HepG2 (cell line): ENCODE results near the gene NUDCD3. TPM values are rescaled to one million over a fixed set of nuclear protein-coding genes. Genes with fewer than 3 reads are reported as not detected.
A peak's percentile ranks its signal among the peaks of the same experiment; 100 is the strongest.

Experiments used
- ARID4A ChIP-seq: sonication (generic); formaldehyde crosslinking; IDR thresholded peaks from 2 replicates; pipeline ENCODE4 v1.5.0; 2020; ENCODE audit warnings: mild to moderate bottlenecking, missing genetic modification reagents, borderline replicate concordance
- BHLHE40 ChIP-seq: IDR thresholded peaks from 2 replicates; pipeline ENCODE4 v1.6.1; 2011; ENCODE audit warnings: low read length, improper control_type of control experiment
- CEBPG ChIP-seq: IDR thresholded peaks from 2 replicates; pipeline ENCODE4 v1.6.1; 2016
- EEA1 ChIP-seq: sonication (generic); formaldehyde crosslinking; IDR thresholded peaks from 2 replicates; pipeline ENCODE4 v1.5.1; 2020; ENCODE audit warnings: mild to moderate bottlenecking, missing genetic modification reagents, borderline replicate concordance
- FOXK1 ChIP-seq: sonication (generic); formaldehyde crosslinking; IDR thresholded peaks from 2 replicates; pipeline ENCODE4 v1.4.0; 2020; ENCODE audit warnings: low read depth, missing genetic modification reagents, borderline replicate concordance
- FOXP1 ChIP-seq, 2 experiments: fragments of 450-650 bp in 1 of 2; IDR thresholded peaks; 2 replicates each; pipeline ENCODE4 v1.6.1; 2017 to 2018; ENCODE audit warnings: antibody characterized with exemption in 1 of 2
- GATAD2A ChIP-seq: IDR thresholded peaks from 2 replicates; pipeline ENCODE4 v1.6.1; 2016
- KAT8 ChIP-seq: IDR thresholded peaks from 2 replicates; pipeline ENCODE4 v1.6.1; 2016; ENCODE audit warnings: missing genetic modification reagents, missing compliant biosample characterization
- MIER3 ChIP-seq: IDR thresholded peaks from 2 replicates; pipeline ENCODE4 v1.6.1; 2016; ENCODE audit warnings: missing compliant biosample characterization, borderline replicate concordance
- MIXL1 ChIP-seq: IDR thresholded peaks from 2 replicates; pipeline ENCODE4 v1.6.1; 2016
- NFKBIZ ChIP-seq: IDR thresholded peaks from 2 replicates; pipeline ENCODE4 v1.6.1; 2018; ENCODE audit warnings: missing genetic modification reagents, missing compliant biosample characterization
- NONO ChIP-seq, 2 experiments: fragments of 450-650 bp in 1 of 2; sonication (generic) in 1 of 2; formaldehyde crosslinking in 1 of 2; IDR thresholded peaks in 1 of 2; conservative IDR thresholded peaks in 1 of 2; 2 replicates each; pipeline versions ENCODE4 v1.6.1 to v1.8.0; 2017 to 2022; ENCODE audit warnings: mild to moderate bottlenecking in 1 of 2, missing genetic modification reagents in 1 of 2, moderate library complexity in 1 of 2
- PREB ChIP-seq: sonication (generic); formaldehyde crosslinking; IDR thresholded peaks from 2 replicates; pipeline ENCODE4 v1.4.0; 2020; ENCODE audit warnings: missing genetic modification reagents
- TBX2 ChIP-seq: sonication (generic); formaldehyde crosslinking; IDR thresholded peaks from 2 replicates; pipeline ENCODE4 v1.5.0; 2020; ENCODE audit warnings: missing genetic modification reagents, mild to moderate bottlenecking, borderline replicate concordance
- THAP7 ChIP-seq: sonication (generic); formaldehyde crosslinking; IDR thresholded peaks from 2 replicates; pipeline ENCODE4 v1.8.1; 2023; ENCODE audit warnings: mild to moderate bottlenecking, missing genetic modification reagents
- TOPORS ChIP-seq: sonication (generic); formaldehyde crosslinking; IDR thresholded peaks from 2 replicates; pipeline ENCODE4 v1.8.0; 2023; ENCODE audit warnings: mild to moderate bottlenecking, missing genetic modification reagents
- YEATS4 ChIP-seq: sonication (generic); formaldehyde crosslinking; IDR thresholded peaks from 2 replicates; pipeline ENCODE4 v1.4.0; 2020; ENCODE audit warnings: missing genetic modification reagents, borderline replicate concordance
- ZBTB14 ChIP-seq: sonication (generic); formaldehyde crosslinking; IDR thresholded peaks from 2 replicates; pipeline ENCODE4 v1.4.0; 2020; ENCODE audit warnings: missing genetic modification reagents
- ZNF563 ChIP-seq: sonication (generic); formaldehyde crosslinking; IDR thresholded peaks from 2 replicates; pipeline ENCODE4 v1.8.0; 2022; ENCODE audit warnings: mild to moderate bottlenecking, moderate library complexity, missing genetic modification reagents
- ZNF598 ChIP-seq: sonication (generic); formaldehyde crosslinking; IDR thresholded peaks from 2 replicates; pipeline ENCODE4 v1.5.1; 2020; ENCODE audit warnings: mild to moderate bottlenecking, missing genetic modification reagents, borderline replicate concordance
- ZNF713 ChIP-seq: sonication (generic); formaldehyde crosslinking; IDR thresholded peaks from 2 replicates; pipeline ENCODE4 v1.4.0; 2020; ENCODE audit warnings: mild to moderate bottlenecking, missing genetic modification reagents
- ZNF747 ChIP-seq: sonication (generic); formaldehyde crosslinking; IDR thresholded peaks from 2 replicates; pipeline ENCODE4 v1.8.1; 2023; ENCODE audit warnings: missing genetic modification reagents, mild to moderate bottlenecking, borderline replicate concordance
- polyA plus RNA-seq, 8 experiments: library from polyadenylated mRNA; depleted of rRNA in 3 of 8; stranded (reverse) in 7 of 8; unstranded in 1 of 8; fragments of >200 nt; fragmentation: Illumina TruSeq in 4 of 8; extraction: Trizol in 4 of 8; gene quantifications; 2 replicates each; pipeline versions ENCODE4 v1.2.1 to v1.2.3, GENCODE V29; 2011 to 2016; ENCODE audit warnings: low read depth in 4 of 8, missing spikeins in 1 of 8, mixed read lengths in 1 of 8; ENCODE audit not compliant: insufficient read depth in 1 of 8
- total RNA-seq, 5 experiments: library from RNA; depleted of rRNA; stranded (reverse); fragments of >200 nt; fragmentation: Illumina TruSeq; extraction: Trizol; gene quantifications; 2 replicates each; pipeline ENCODE4 v1.2.3, GENCODE V29; 2016; ENCODE audit warnings: low read depth in 1 of 5

The NUDCD3 gene
- total and polyA plus RNA-seq, 2 of the 13 experiments (the other 11 are each of a cell fraction or from before 2014, with no cell fraction given) = 20.8 to 49.9 TPM

GRCh38 chr7:44477063-44477830 lies 13.2 kb downstream of the NUDCD3 start (continued):
- TF ChIP-seq ZNF747 (CRISPR knock-in tag) = no peak
- no peak for TF ChIP-seq MIER3 (CRISPR knock-in tag)
- no peak for TF ChIP-seq FOXK1 (CRISPR knock-in tag)
- no peak for TF ChIP-seq EEA1 (CRISPR knock-in tag)
- no peak for TF ChIP-seq TOPORS (CRISPR knock-in tag)
- TF ChIP-seq THAP7 = no peak
- no peak for TF ChIP-seq NONO (IDR thresholded peaks at IDR 0.05)
- TF ChIP-seq NONO (CRISPR knock-in tag; conservative IDR thresholded peaks at IDR 0.05) = no peak
- TF ChIP-seq CEBPG = no peak
- no peak for TF ChIP-seq GATAD2A (CRISPR knock-in tag)
- no peak for TF ChIP-seq NFKBIZ
- TF ChIP-seq ZNF598 (CRISPR knock-in tag) = no peak
- TF ChIP-seq ZBTB14 (CRISPR knock-in tag) = no peak
- no peak for TF ChIP-seq PREB (CRISPR knock-in tag)
- TF ChIP-seq ZNF713 (CRISPR knock-in tag) = no peak
- TF ChIP-seq TBX2 (CRISPR knock-in tag) = no peak
- TF ChIP-seq KAT8 (CRISPR knock-in tag) = no peak
- 0 out of 2 replicates have a peak, but pooled peaks have one; percentile 25 for TF ChIP-seq MIXL1
- TF ChIP-seq ARID4A (CRISPR knock-in tag) = peak; percentile 30; the same call in 1 of the 2 replicates
- TF ChIP-seq FOXP1 (IDR thresholded peaks at IDR 0.05) = no peak
- TF ChIP-seq FOXP1 (CRISPR knock-in tag; IDR thresholded peaks at IDR 0.05) = no peak
- no peak for TF ChIP-seq ZNF563 (CRISPR knock-in tag)
- no peak for TF ChIP-seq YEATS4
- TF ChIP-seq BHLHE40 = 0 out of 2 replicates have a peak, but pooled peaks have one; percentile 23
